ENCODE data around the gene ORC6. TPM values are rescaled to one million over a fixed set of nuclear protein-coding genes. Genes with fewer than 3 reads are reported as not detected.
A peak's percentile ranks its signal among the peaks of the same experiment; 100 is the strongest.

The ORC6 gene
- total and polyA plus RNA-seq, 9 of the 15 experiments (the other 6 are each of a cell fraction or from before 2014, with no cell fraction given) = 18.7 to 71.4 (median 47.0) TPM

DNA sequence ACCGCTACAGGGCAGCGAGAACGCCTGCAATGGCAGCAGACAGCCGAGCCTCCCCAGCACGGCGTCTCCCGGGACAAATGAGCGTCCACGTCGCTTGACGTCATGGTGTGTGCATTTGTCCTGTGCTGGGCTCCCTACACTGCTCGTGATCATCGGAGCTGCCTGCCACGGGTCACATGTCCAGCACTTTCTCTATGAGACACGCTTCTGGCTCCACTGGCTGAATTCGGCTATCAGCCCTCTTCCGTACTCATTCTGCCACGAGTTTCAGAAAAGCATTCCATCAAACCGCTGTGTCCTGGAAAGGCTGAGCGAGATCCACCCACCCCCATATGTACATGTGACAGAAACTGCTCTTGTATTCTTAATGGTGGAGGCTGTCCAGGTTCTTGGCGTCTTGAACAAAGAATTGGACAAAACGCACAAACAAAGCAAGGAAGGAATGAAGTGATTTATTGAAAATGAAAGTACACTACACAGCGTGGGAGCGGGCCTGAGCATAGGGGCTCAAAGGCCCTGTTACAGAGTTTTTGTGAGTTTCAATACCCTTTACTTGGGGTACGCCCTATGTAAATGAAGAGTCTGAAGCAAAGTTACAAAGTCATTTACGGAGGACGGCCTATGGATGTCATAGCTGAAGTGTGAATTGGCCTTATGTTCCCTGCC lies 39.7 kb upstream of the ORC6 start (continued):
- TF ChIP-seq ZNF592 (IDR thresholded peaks at IDR 0.05) (no peak), MEF2D (tag; conservative IDR thresholded peaks at IDR 0.05; ENCODE audit: low read depth) (no peak), ZNF717 (CRISPR knock-in tag; IDR thresholded peaks at IDR 0.05) (no peak), SRSF1 (IDR thresholded peaks at IDR 0.05; ENCODE audit: low read depth, low read length) (no peak), TRIM24 (IDR thresholded peaks at IDR 0.05) (no peak), ZNF124 (CRISPR knock-in tag; IDR thresholded peaks at IDR 0.05) (no peak), HNRNPL (IDR thresholded peaks at IDR 0.05; ENCODE audit: low read depth, low read length) (no peak), TBL1XR1 (IDR thresholded peaks at IDR 0.05; ENCODE audit: low read length in 2 of 2) (no peak), ATF1 (CRISPR knock-in tag; IDR thresholded peaks at IDR 0.05) (no peak), ATF1 (tag; IDR thresholded peaks at IDR 0.05) (peak; percentile 83), MYC (IDR thresholded peaks at IDR 0.05; ENCODE audit: low read depth, low read length) (peak; percentile 23; the same call in 1 of the 2 replicates), MYC (CRISPR knock-in tag; IDR thresholded peaks at IDR 0.05; ENCODE audit: borderline replicate concordance, low read depth) (0 out of 2 replicates have a peak, but pooled peaks have one; percentile 16), CBX1 (IDR thresholded peaks at IDR 0.05; ENCODE audit: low read depth) (no peak), ESRRA (IDR thresholded peaks at IDR 0.05; ENCODE audit: borderline replicate concordance, low read depth) (no peak), GTF2B (IDR thresholded peaks at IDR 0.05; ENCODE audit: extremely low read depth, insufficient read length) (no peak), XRCC4 (IDR thresholded peaks at IDR 0.05; ENCODE audit: extremely low read depth, insufficient read depth, insufficient read length) (no peak), ZNF561 (CRISPR knock-in tag; conservative IDR thresholded peaks at IDR 0.05) (no peak), BRD9 (IDR thresholded peaks at IDR 0.05; ENCODE audit: low read depth, partially characterized antibody) (no peak), MITF (IDR thresholded peaks at IDR 0.05) (0 out of 2 replicates have a peak, but pooled peaks have one; percentile 30)
- TF ChIP-seq, protein P1, sequence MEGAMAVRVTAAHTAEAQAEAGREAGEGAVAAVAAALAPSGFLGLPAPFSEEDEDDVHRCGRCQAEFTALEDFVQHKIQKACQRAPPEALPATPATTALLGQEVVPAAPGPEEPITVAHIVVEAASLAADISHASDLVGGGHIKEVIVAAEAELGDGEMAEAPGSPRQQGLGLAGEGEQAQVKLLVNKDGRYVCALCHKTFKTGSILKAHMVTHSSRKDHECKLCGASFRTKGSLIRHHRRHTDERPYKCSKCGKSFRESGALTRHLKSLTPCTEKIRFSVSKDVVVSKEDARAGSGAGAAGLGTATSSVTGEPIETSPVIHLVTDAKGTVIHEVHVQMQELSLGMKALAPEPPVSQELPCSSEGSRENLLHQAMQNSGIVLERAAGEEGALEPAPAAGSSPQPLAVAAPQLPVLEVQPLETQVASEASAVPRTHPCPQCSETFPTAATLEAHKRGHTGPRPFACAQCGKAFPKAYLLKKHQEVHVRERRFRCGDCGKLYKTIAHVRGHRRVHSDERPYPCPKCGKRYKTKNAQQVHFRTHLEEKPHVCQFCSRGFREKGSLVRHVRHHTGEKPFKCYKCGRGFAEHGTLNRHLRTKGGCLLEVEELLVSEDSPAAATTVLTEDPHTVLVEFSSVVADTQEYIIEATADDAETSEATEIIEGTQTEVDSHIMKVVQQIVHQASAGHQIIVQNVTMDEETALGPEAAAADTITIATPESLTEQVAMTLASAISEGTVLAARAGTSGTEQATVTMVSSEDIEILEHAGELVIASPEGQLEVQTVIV (CRISPR knock-in tag; IDR thresholded peaks at IDR 0.05; ENCODE audit: borderline replicate concordance) = no peak
